Caco-2 (cell line): ENCODE data around the gene OTOF. TPM values are rescaled to one million over a fixed set of nuclear protein-coding genes. Genes with fewer than 3 reads are reported as not detected.

Source experiments
- BruUV-seq: library from RNA; stranded (reverse); fragments of 400-500 nt; replicated peaks from 2 replicates; lab custom pipeline; 2021; lab: Mats Ljungman, UMichigan
- CTCF ChIA-PET: fragments of 300-600 bp; sonication (Branson Sonifier 250); formaldehyde crosslinking; loops from one replicate; lab custom pipeline; 2022; ENCODE audit warnings: antibody characterized with exemption; lab: Charles Lee
- POLR2A ChIA-PET: fragments of 300-600 bp; sonication (Branson Sonifier 250); formaldehyde crosslinking; loops from one replicate; lab custom pipeline; 2022; ENCODE audit warnings: antibody characterized with exemption; lab: Charles Lee
- DNase-seq, 2 experiments: peaks; one replicate each; pipeline versions ENCODE4 v3.0.0 to v3.0.0-alpha.2; 2020 to 2022
- H3K27me3 ChIP-seq: replicated peaks from 2 replicates; pipeline ENCODE4 v1.6.0; 2011; ENCODE audit warnings: low read length; ENCODE audit not compliant: control insufficient read depth, insufficient read depth
- H3K36me3 ChIP-seq: 2 replicates; pipeline ENCODE4 v1.5.1; 2011; ENCODE audit warnings: low read length; ENCODE audit not compliant: control insufficient read depth, insufficient read depth
- H3K4me1 ChIP-seq: fragments of 250-450 bp; sonication (Bioruptor Pico); 2 replicates; pipeline ENCODE4 v1.5.1; 2020; ENCODE audit warnings: mild to moderate bottlenecking
- H3K4me3 ChIP-seq: 2 replicates; pipeline ENCODE4 v1.5.1; 2011; ENCODE audit warnings: low read depth, mild to moderate bottlenecking, control low read depth, low read length
- H3K9me3 ChIP-seq: fragments of 250-450 bp; sonication (Bioruptor Pico); 2 replicates; pipeline ENCODE4 v1.5.1; 2020; ENCODE audit warnings: mild to moderate bottlenecking, moderate library complexity
- H3K27ac Mint-ChIP-seq: one replicate; pipeline ENCODE4 v1.8.0; 2022; ENCODE audit warnings: mixed read lengths; ENCODE audit not compliant: unreplicated experiment
- H3K27me3 Mint-ChIP-seq: one replicate; pipeline ENCODE4 v1.8.0; 2022; ENCODE audit warnings: mixed read lengths; ENCODE audit not compliant: insufficient read depth, unreplicated experiment
- H3K36me3 Mint-ChIP-seq: one replicate; pipeline ENCODE4 v1.8.0; 2022; ENCODE audit warnings: mild to moderate bottlenecking, mixed read lengths; ENCODE audit not compliant: insufficient read depth, unreplicated experiment
- H3K4me1 Mint-ChIP-seq: one replicate; pipeline ENCODE4 v1.8.0; 2022; ENCODE audit warnings: low read depth, mixed read lengths; ENCODE audit not compliant: unreplicated experiment
- H3K4me3 Mint-ChIP-seq: one replicate; pipeline ENCODE4 v1.8.0; 2022; ENCODE audit warnings: mild to moderate bottlenecking, moderate library complexity, mixed read lengths; ENCODE audit not compliant: unreplicated experiment
- H3K9me3 Mint-ChIP-seq: one replicate; pipeline ENCODE4 v1.8.0; 2022; ENCODE audit warnings: mixed read lengths; ENCODE audit not compliant: unreplicated experiment
- intact Hi-C: fragments of 100-400 bp; cut with micrococcal nuclease; formaldehyde crosslinking; loops from one replicate; pipeline ENCODE4 v1.10.0; 2022; ENCODE audit not compliant: unreplicated experiment
- total RNA-seq: library from RNA; stranded (reverse); gene quantifications from 2 replicates; pipeline ENCODE4 v1.2.3, GENCODE V29; 2022
- TF ChIP-seq, protein P1 (sequence below), 2 experiments: fragments of 200-600 bp in 1 of 2; IDR thresholded peaks; 1 replicate in 1 of 2; 2 replicates in 1 of 2; pipeline versions ENCODE4 v1.5.1 to v1.8.0; 2011 to 2022; ENCODE audit warnings: antibody characterized with exemption in 1 of 2, control low read depth in 1 of 2, inconsistent platforms in 1 of 2, low read depth in 1 of 2, low read length in 1 of 2, mild to moderate bottlenecking in 1 of 2, moderate library complexity in 1 of 2; ENCODE audit not compliant: insufficient read depth in 1 of 2, severe bottlenecking in 1 of 2, unreplicated experiment in 1 of 2

OTOF gene
- total RNA-seq, 1 experiment from 2014 or later: 0.09 TPM

DNA sequence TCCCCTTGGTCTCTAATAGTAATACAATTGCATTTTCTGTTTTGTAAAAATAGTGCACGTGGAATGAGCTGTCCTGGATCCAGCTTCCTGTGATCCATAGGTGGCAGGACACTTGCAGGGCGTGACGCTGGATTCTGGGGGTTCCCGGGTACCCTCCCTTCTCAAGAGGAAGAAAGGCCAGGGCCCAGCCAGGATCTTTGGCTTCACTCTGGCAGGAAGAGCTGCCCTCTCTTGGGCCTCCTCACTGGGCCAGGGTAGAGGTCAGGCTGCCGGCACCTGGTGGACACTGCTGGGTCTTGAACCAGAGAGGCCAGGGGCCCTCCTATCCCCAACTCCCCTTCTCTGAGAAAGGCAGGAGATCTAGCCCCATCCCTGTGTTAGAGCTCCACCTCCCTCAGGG lies 37.8 kb upstream of the OTOF start:
- intact Hi-C loops: no loop called here
- peaks cover 3% of the 10 kb centered on the region for H3K27me3 Mint-ChIP-seq
- H3K27ac Mint-ChIP-seq: no peak overlapping the region
- no peaks in the 10 kb centered on the region for H3K9me3 ChIP-seq
- H3K4me3 Mint-ChIP-seq: no peak overlapping the region
- no peak overlapping the region for H3K4me3 ChIP-seq
- no peaks in the 10 kb centered on the region for H3K36me3 Mint-ChIP-seq
- DNase-seq: no peak
- no TSS peak for BruUV-seq
- ChIA-PET POLR2A (no interaction called here), CTCF (no interaction called here)
- H3K27me3 ChIP-seq: no peaks in the 10 kb centered on the region; the same call in none of the 2 replicates
- H3K36me3 ChIP-seq: no peaks in the 10 kb centered on the region
- H3K4me1 ChIP-seq: no peaks in the 10 kb centered on the region
- TF ChIP-seq, protein P1, sequence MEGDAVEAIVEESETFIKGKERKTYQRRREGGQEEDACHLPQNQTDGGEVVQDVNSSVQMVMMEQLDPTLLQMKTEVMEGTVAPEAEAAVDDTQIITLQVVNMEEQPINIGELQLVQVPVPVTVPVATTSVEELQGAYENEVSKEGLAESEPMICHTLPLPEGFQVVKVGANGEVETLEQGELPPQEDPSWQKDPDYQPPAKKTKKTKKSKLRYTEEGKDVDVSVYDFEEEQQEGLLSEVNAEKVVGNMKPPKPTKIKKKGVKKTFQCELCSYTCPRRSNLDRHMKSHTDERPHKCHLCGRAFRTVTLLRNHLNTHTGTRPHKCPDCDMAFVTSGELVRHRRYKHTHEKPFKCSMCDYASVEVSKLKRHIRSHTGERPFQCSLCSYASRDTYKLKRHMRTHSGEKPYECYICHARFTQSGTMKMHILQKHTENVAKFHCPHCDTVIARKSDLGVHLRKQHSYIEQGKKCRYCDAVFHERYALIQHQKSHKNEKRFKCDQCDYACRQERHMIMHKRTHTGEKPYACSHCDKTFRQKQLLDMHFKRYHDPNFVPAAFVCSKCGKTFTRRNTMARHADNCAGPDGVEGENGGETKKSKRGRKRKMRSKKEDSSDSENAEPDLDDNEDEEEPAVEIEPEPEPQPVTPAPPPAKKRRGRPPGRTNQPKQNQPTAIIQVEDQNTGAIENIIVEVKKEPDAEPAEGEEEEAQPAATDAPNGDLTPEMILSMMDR (IDR thresholded peaks at IDR 0.05; ENCODE audit: insufficient read depth in 1 of 2, low read depth in 1 of 2, low read length in 1 of 2, severe bottlenecking in 1 of 2, unreplicated experiment in 1 of 2): no peak
- no peaks in the 10 kb centered on the region for H3K9me3 Mint-ChIP-seq
- no peaks in the 10 kb centered on the region for H3K4me1 Mint-ChIP-seq

DNA sequence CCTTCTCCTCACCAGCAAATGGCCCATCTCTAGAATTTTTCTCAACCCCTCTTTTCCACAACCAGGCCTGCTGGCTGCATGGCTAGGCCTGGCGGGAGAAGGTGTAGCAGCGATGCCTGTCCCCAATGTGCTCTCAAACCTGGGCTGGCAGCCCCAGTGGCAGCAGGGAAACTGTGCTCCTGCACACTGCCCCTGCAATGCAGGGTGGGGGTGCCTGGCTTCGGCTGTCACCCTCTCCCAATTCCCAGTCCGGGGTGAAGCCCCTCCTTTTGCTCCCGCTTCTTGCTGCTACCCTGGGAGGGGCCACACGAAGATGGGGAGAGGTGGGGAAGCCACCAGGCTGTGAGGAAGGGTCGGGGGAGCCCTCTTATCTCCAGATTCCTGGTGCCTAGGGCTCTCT lies 36.1 kb upstream of the OTOF start:
- H3K9me3 Mint-ChIP-seq: no peaks in the 10 kb centered on the region
- H3K36me3 ChIP-seq: no peaks in the 10 kb centered on the region
- H3K9me3 ChIP-seq: no peaks in the 10 kb centered on the region
- H3K27me3 Mint-ChIP-seq: peaks cover 4% of the 10 kb centered on the region
- H3K4me1 Mint-ChIP-seq: no peaks in the 10 kb centered on the region
- no peak overlapping the region for H3K27ac Mint-ChIP-seq
- DNase-seq: no peak
- no peaks in the 10 kb centered on the region for H3K4me1 ChIP-seq
- POLR2A ChIA-PET: no interaction called here
- H3K4me3 Mint-ChIP-seq: no peak overlapping the region
- CTCF ChIA-PET: no interaction called here
- no peaks in the 10 kb centered on the region; the same call in none of the 2 replicates for H3K27me3 ChIP-seq
- intact Hi-C loops: no loop called here
- TF ChIP-seq, protein P1 (IDR thresholded peaks at IDR 0.05; ENCODE audit: insufficient read depth in 1 of 2, low read depth in 1 of 2, low read length in 1 of 2, severe bottlenecking in 1 of 2, unreplicated experiment in 1 of 2): no peak
- H3K36me3 Mint-ChIP-seq: no peaks in the 10 kb centered on the region
- no TSS peak for BruUV-seq
- H3K4me3 ChIP-seq: no peak overlapping the region

DNA sequence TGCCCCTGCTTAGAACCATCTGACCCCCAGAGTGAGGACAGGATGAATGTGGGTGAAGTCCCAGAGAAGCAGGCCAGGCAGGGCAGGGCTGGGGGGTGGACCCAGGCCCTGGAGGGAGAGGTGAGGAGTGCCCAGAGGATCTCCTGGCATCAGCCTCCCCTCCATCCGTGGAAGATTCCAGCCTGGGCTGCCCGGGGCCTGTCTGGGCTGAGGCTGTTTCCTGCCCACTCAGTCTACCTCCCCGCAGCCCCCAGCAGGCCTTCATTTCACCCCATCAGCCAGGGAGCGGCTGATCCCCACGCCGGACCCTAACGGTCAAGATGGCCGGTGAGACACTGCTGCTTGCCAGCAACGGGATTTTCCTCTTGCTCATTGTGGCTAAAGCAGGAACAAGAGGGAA lies 35.3 kb upstream of the OTOF start:
- POLR2A ChIA-PET: no interaction called here
- peaks cover 7% of the 10 kb centered on the region for H3K27me3 Mint-ChIP-seq
- CTCF ChIA-PET: interaction anchor here (1.7 kb wide), 1 partner anchor 10 kb away, joined by 7 read pairs; no protein-coding TSS in a partner anchor

More for the DNA sequence above, 35.3 kb upstream of the OTOF start:
- H3K4me1 Mint-ChIP-seq: no peaks in the 10 kb centered on the region
- no peaks in the 10 kb centered on the region for H3K9me3 Mint-ChIP-seq
- Histone ChIP-seq H3K36me3 (no peaks in the 10 kb centered on the region), H3K9me3 (no peaks in the 10 kb centered on the region), H3K27me3 (no peaks in the 10 kb centered on the region; the same call in 1 of the 2 replicates), H3K4me3 (no peak overlapping the region), H3K4me1 (no peaks in the 10 kb centered on the region)
- H3K27ac Mint-ChIP-seq: no peak overlapping the region
- BruUV-seq: no TSS peak
- intact Hi-C loops: no loop called here
- DNase-seq: no peak
- no peak overlapping the region for H3K4me3 Mint-ChIP-seq
- no peaks in the 10 kb centered on the region for H3K36me3 Mint-ChIP-seq
- TF ChIP-seq, protein P1 (IDR thresholded peaks at IDR 0.05; ENCODE audit: insufficient read depth in 1 of 2, low read depth in 1 of 2, low read length in 1 of 2, severe bottlenecking in 1 of 2, unreplicated experiment in 1 of 2): no peak
